HepG2 (cell line): ENCODE results near the gene VASN. TPM values are rescaled to one million over a fixed set of nuclear protein-coding genes. Genes with fewer than 3 reads are reported as not detected.

Experiments used
- ARNTL ChIP-seq: sonication (generic); formaldehyde crosslinking; IDR thresholded peaks from 2 replicates; pipeline ENCODE4 v1.4.0; 2020; ENCODE audit warnings: mild to moderate bottlenecking, missing genetic modification reagents
- ASH2L ChIP-seq: fragments of 300-600, 200-600 bp; sonication (generic); IDR thresholded peaks from 2 replicates; pipeline ENCODE4 v1.7.0; 2017; ENCODE audit warnings: low read depth, mild to moderate bottlenecking, moderate library complexity, mixed read lengths, low read length; ENCODE audit not compliant: insufficient read length
- TRAFD1 ChIP-seq: sonication (generic); formaldehyde crosslinking; IDR thresholded peaks from 2 replicates; pipeline ENCODE4 v1.5.1; 2020; ENCODE audit warnings: missing genetic modification reagents, mild to moderate bottlenecking, borderline replicate concordance
- ZBED4 ChIP-seq: sonication (generic); formaldehyde crosslinking; IDR thresholded peaks from 2 replicates; pipeline ENCODE4 v1.4.0; 2020; ENCODE audit warnings: missing genetic modification reagents, borderline replicate concordance
- ZBTB46 ChIP-seq: sonication (generic); formaldehyde crosslinking; IDR thresholded peaks from 2 replicates; pipeline ENCODE4 v1.4.0; 2020; ENCODE audit warnings: mild to moderate bottlenecking, missing genetic modification reagents, borderline replicate concordance
- ZMAT3 ChIP-seq: sonication (generic); formaldehyde crosslinking; conservative IDR thresholded peaks from 2 replicates; pipeline ENCODE4 v1.7.0; 2021; ENCODE audit warnings: missing genetic modification reagents
- ZNF12 ChIP-seq: sonication (generic); formaldehyde crosslinking; IDR thresholded peaks from 2 replicates; pipeline ENCODE4 v1.5.0; 2020; ENCODE audit warnings: missing genetic modification reagents
- ZNF362 ChIP-seq: sonication (generic); formaldehyde crosslinking; IDR thresholded peaks from 2 replicates; pipeline ENCODE4 v1.4.0; 2020; ENCODE audit warnings: missing genetic modification reagents, mild to moderate bottlenecking, borderline replicate concordance
- ZNF451 ChIP-seq: sonication (generic); formaldehyde crosslinking; IDR thresholded peaks from 2 replicates; pipeline ENCODE4 v1.5.0; 2020; ENCODE audit warnings: mild to moderate bottlenecking, missing genetic modification reagents
- ZNF678 ChIP-seq: sonication (generic); formaldehyde crosslinking; IDR thresholded peaks from 2 replicates; pipeline ENCODE4 v1.4.0; 2020; ENCODE audit warnings: mild to moderate bottlenecking, missing genetic modification reagents
- ZNF746 ChIP-seq: sonication (generic); formaldehyde crosslinking; IDR thresholded peaks from 2 replicates; pipeline ENCODE4 v1.8.0; 2022; ENCODE audit warnings: mild to moderate bottlenecking, missing genetic modification reagents
- ZNF775 ChIP-seq: sonication (generic); formaldehyde crosslinking; IDR thresholded peaks from 2 replicates; pipeline ENCODE4 v1.4.0; 2020; ENCODE audit warnings: missing genetic modification reagents, mild to moderate bottlenecking, moderate library complexity, borderline replicate concordance
- ZNF782 ChIP-seq: sonication (generic); formaldehyde crosslinking; IDR thresholded peaks from 2 replicates; pipeline ENCODE4 v1.4.0; 2020; ENCODE audit warnings: missing genetic modification reagents, mild to moderate bottlenecking, borderline replicate concordance
- ZNF883 ChIP-seq: sonication (generic); formaldehyde crosslinking; IDR thresholded peaks from 2 replicates; pipeline ENCODE4 v1.5.1; 2020; ENCODE audit warnings: mild to moderate bottlenecking, missing genetic modification reagents; ENCODE audit errors: not compliant biosample characterization
- polyA plus RNA-seq, 8 experiments: library from polyadenylated mRNA; depleted of rRNA in 3 of 8; stranded (reverse) in 7 of 8; unstranded in 1 of 8; fragments of >200 nt; fragmentation: Illumina TruSeq in 4 of 8; extraction: Trizol in 4 of 8; gene quantifications; 2 replicates each; pipeline versions ENCODE4 v1.2.1 to v1.2.3, GENCODE V29; 2011 to 2016; ENCODE audit warnings: low read depth in 4 of 8, missing spikeins in 1 of 8, mixed read lengths in 1 of 8; ENCODE audit not compliant: insufficient read depth in 1 of 8
- total RNA-seq, 5 experiments: library from RNA; depleted of rRNA; stranded (reverse); fragments of >200 nt; fragmentation: Illumina TruSeq; extraction: Trizol; gene quantifications; 2 replicates each; pipeline ENCODE4 v1.2.3, GENCODE V29; 2016; ENCODE audit warnings: low read depth in 1 of 5
- TF ChIP-seq, protein P1 (sequence below), 2 experiments: IDR thresholded peaks; 2 replicates each; pipeline ENCODE4 v1.6.1; 2011 to 2012; ENCODE audit warnings: low read length in 2 of 2, borderline replicate concordance in 1 of 2, low read depth in 1 of 2, mild to moderate bottlenecking in 1 of 2, moderate library complexity in 1 of 2

The VASN gene
- total and polyA plus RNA-seq, 2 of the 13 experiments (the other 11 are each of a cell fraction or from before 2014, with no cell fraction given), result 8.4 to 18.2 TPM

DNA sequence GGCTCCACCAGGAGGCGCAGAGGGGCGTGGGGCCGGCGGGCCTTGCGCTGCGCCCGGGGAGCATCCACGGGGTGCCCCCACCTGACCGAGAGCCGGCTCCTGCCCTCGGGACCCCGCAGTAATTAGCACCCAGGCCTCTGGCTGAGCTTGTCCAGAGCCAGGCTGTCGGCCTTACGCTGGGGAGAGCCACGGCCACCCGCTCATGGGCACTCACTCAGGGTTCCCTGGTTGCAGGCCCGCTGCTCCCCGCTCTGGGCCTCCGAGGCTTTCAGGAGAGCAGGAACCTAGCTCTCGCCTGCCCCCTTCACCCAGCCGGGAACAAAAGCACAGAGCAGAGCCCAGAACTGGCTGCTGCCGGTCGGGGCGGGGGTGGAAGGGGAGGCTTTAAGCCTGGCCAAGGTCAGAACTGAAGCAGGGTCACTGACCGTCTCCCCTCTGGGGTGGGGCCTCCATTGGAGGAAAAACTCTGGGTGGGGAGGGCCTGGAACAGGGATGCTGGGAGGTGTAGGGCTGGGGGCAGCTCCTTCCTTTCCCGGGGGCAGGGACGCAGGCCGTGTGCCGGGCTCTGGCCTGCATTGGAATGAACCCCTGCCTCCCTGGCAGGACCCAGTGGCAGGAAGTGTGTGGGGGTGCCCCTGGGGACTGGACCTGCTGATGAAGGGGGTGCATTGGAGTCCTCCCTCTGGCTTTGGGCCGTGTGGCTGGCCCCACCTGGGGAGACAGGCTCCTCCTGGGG, 43.4 kb upstream of the VASN start (continued):
- TF ChIP-seq, protein P1, sequence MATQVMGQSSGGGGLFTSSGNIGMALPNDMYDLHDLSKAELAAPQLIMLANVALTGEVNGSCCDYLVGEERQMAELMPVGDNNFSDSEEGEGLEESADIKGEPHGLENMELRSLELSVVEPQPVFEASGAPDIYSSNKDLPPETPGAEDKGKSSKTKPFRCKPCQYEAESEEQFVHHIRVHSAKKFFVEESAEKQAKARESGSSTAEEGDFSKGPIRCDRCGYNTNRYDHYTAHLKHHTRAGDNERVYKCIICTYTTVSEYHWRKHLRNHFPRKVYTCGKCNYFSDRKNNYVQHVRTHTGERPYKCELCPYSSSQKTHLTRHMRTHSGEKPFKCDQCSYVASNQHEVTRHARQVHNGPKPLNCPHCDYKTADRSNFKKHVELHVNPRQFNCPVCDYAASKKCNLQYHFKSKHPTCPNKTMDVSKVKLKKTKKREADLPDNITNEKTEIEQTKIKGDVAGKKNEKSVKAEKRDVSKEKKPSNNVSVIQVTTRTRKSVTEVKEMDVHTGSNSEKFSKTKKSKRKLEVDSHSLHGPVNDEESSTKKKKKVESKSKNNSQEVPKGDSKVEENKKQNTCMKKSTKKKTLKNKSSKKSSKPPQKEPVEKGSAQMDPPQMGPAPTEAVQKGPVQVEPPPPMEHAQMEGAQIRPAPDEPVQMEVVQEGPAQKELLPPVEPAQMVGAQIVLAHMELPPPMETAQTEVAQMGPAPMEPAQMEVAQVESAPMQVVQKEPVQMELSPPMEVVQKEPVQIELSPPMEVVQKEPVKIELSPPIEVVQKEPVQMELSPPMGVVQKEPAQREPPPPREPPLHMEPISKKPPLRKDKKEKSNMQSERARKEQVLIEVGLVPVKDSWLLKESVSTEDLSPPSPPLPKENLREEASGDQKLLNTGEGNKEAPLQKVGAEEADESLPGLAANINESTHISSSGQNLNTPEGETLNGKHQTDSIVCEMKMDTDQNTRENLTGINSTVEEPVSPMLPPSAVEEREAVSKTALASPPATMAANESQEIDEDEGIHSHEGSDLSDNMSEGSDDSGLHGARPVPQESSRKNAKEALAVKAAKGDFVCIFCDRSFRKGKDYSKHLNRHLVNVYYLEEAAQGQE (IDR thresholded peaks at IDR 0.05; ENCODE audit: borderline replicate concordance in 1 of 2, low read depth in 1 of 2, low read length in 2 of 2), result no peak
- TF ChIP-seq TRAFD1 (CRISPR knock-in tag) (peak; percentile 88), ZNF775 (CRISPR knock-in tag) (no peak), ZBED4 (peak; percentile 84; the same call in 1 of the 2 replicates), ZNF678 (CRISPR knock-in tag) (no peak), ZBTB46 (CRISPR knock-in tag) (no peak), ASH2L (peak; percentile 39), ZNF12 (CRISPR knock-in tag) (peak; percentile 25; the same call in 1 of the 2 replicates), ZMAT3 (CRISPR knock-in tag) (peak; percentile 72; the same call in 1 of the 2 replicates), ZNF451 (CRISPR knock-in tag) (peak; percentile 65; the same call in 1 of the 2 replicates), ZNF746 (CRISPR knock-in tag) (no peak), ZNF362 (CRISPR knock-in tag) (no peak), ZNF782 (CRISPR knock-in tag) (no peak), ARNTL (CRISPR knock-in tag) (no peak), ZNF883 (CRISPR knock-in tag) (peak; percentile 70)
